Measurements from ENCODE around the gene GLRA2.

GLRA2 gene

GRCh38 chrX:14616836-14617235, 87.5 kb downstream of the GLRA2 start:
- no peak overlapping the region for H3K4me3 ChIP-seq (ENCODE audit: low read depth, low read length)
- DNase-seq (ENCODE audit: low read depth): no peak
- no peak for TF ChIP-seq CTCF (conservative IDR thresholded peaks at IDR 0.05; ENCODE audit: low read depth, low read length)

GRCh38 chrX:14618177-14618965, 89.0 kb downstream of the GLRA2 start:
- TF ChIP-seq CTCF (conservative IDR thresholded peaks at IDR 0.05; ENCODE audit: low read depth, low read length): no peak
- DNase-seq (ENCODE audit: low read depth): no peak
- H3K4me3 ChIP-seq (ENCODE audit: low read depth, low read length): no peak overlapping the region

GRCh38 chrX:14630733-14631132, 101.4 kb downstream of the GLRA2 start:
- DNase-seq (ENCODE audit: low read depth): no peak
- TF ChIP-seq CTCF (conservative IDR thresholded peaks at IDR 0.05; ENCODE audit: low read depth, low read length): no peak
- no peak overlapping the region for H3K4me3 ChIP-seq (ENCODE audit: low read depth, low read length)

- no peak overlapping the region for H3K4me3 ChIP-seq (ENCODE audit: low read depth, low read length)
- no peak for DNase-seq (ENCODE audit: low read depth)
- TF ChIP-seq CTCF (conservative IDR thresholded peaks at IDR 0.05; ENCODE audit: low read depth, low read length): no peak
These were observed 112.6 kb downstream of the GLRA2 start for GRCh38 chrX:14641681-14642655.

- TF ChIP-seq CTCF (conservative IDR thresholded peaks at IDR 0.05; ENCODE audit: low read depth, low read length): no peak
- DNase-seq (ENCODE audit: low read depth): no peak
- no peak overlapping the region for H3K4me3 ChIP-seq (ENCODE audit: low read depth, low read length)
These were observed 131.6 kb downstream of the GLRA2 start for GRCh38 chrX:14660970-14661369.

GRCh38 chrX:14670819-14671218, 141.5 kb downstream of the GLRA2 start:
- DNase-seq (ENCODE audit: low read depth): no peak
- no peak for TF ChIP-seq CTCF (conservative IDR thresholded peaks at IDR 0.05; ENCODE audit: low read depth, low read length)
- H3K4me3 ChIP-seq (ENCODE audit: low read depth, low read length): no peak overlapping the region

Measured in choroid plexus epithelial cell (primary cell).